Anterior cingulate cortex (tissue), 58 donors: Measurements from ENCODE around the gene PTPRN.
A peak's percentile ranks its signal among the peaks of the same experiment; 100 is the strongest.
"Not testable (repeated sequence)": the region's sequence is repeated elsewhere in the genome, so short reads cannot be mapped to it uniquely, and the experiment has no call there.

ENCODE experiments used
- DNase-seq, 58 donors: peaks; one replicate each; lab custom pipeline; 2025; lab: John Stamatoyannopoulos, UW

Gene PTPRN

GRCh38 chr2:219272356-219272755 lies 36.8 kb downstream of the PTPRN start:
- no peak for DNase-seq

GRCh38 chr2:219271021-219271420 lies 38.2 kb downstream of the PTPRN start:
- no peak for DNase-seq

GRCh38 chr2:219270055-219270372 lies 39.2 kb downstream of the PTPRN start:
- no peak for DNase-seq

GRCh38 chr2:219269362-219270054 lies 39.7 kb downstream of the PTPRN start:
- DNase-seq, result no peak

GRCh38 chr2:219268294-219268693 lies 40.9 kb downstream of the PTPRN start:
- DNase-seq, result no peak

DNA sequence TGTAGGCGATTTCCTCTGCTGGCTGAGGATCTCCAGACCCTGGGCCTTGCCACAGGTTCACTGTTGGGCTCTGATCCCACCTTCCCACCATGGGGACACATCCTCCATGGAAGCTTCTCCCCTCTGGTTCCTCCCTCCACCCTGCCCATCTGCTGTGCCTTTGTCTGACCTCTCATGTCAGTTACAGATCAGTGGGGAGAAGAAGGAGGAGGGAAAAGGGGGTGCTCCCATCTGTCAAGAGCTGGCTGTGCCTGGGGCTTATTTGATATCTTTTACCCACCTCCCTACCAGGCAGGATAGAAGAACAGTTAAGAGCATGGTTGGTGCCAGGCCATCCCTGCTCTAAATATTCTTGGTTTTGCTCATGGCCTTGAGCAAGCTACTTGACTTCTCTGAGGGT lies 42.3 kb downstream of the PTPRN start:
- no peak for DNase-seq

GRCh38 chr2:219266232-219266631 lies 43.0 kb downstream of the PTPRN start:
- no peak for DNase-seq

- peak in 7 of 58 donors; percentile 16 to 44 (median 29) for DNase-seq
These were observed 48.0 kb downstream of the PTPRN start for GRCh38 chr2:219261024-219261855.

DNA sequence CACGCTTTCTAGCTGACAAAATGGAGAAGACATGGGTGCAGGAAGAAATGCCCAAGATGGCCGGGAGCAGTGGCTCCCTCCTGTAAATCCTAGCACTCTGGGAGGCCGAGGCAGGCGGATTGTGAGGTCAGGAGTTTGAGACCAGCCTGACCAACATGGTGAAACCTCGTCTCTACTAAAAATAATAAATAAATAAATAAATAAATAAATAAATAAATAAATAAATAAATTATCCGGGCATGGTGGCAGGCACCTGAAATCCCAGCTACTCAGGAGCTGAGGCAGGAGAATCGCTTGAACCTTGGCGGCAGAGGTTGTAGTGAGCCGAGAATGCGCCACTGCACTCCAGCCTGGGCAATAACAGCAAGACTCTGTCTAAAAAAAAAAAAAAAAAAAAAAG lies 50.3 kb downstream of the PTPRN start:
- DNase-seq, result not testable (repeated sequence)

- peak in 1 of 58 donors; percentile 34 for DNase-seq
These were observed 54.5 kb downstream of the PTPRN start for GRCh38 chr2:219254590-219255201.

DNA sequence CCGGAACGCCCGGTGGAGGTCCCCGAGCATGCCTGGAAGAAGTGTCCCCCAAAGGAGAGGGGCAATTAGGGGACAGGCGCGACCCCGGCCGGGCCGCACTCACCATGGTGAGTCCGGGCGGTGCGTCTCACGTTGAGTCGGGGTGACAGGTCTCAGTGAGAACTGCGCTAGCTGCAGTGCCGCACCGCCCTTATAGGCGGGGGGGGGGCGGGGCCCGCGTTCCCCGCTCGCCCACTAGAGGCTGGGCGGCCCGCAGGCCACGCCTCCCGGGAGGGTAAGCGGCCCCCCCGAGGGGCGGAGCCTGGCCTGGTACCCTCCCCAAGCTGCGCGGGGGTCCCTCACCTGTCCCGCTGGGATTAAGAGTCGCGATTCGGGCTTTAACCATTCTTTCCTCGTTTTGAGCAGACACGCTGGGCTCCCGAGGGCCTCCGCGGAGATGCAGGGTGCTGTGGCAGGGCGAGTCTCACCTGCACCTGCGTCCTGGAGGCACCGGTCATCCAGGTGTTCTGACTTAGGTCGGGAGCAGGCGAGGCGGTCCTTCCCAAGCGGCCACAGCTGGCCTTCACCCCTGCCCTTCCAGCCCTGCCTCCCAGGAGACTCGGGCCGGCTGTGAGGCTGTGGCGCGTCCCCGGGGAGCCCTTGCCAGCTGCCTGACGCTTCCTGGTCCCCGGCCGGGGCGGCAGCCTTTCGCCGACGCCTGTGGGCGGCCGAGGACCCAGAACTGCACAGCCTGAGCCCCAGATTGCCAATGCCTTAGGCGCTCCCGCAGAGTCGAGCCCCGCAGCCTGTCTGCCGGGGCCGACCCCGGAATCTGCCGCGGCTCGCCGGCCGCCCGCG lies 55.2 kb downstream of the PTPRN start, which contains the start of gene TUBA4A:
Gene TUBA4A (minus strand): TSS at position 166 of the 837 bp plus-strand sequence. CDS start 60 bp downstream, at position 106.
- DNase-seq, result peak in 56 of 58 donors; percentile 26 to 93 (median 75)

- DNase-seq, result peak in 21 of 58 donors; percentile 9 to 67 (median 28)
These were observed 56.1 kb downstream of the PTPRN start, which contains the start of gene TUBA4B for GRCh38 chr2:219252900-219253752. Gene TUBA4B, plus strand, starts transcription at chr2:219253243. Its CDS starts 165 bp downstream, at chr2:219253408.

DNA sequence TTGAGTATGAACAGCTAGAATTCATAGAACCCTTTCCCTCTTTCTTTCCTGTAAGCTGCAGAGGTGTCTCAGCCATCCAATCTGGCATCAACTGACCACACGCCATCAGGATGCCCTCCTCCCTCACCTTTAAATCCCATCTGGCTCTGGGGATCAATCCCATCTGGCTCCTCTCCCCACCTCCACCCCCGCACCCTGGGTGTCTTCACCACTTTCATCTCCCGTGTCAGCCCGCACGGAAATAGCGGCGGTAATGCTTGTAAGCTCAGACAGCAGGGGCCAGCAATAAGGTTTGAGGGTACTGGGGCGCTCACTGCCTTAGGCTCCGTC lies 56.7 kb downstream of the PTPRN start:
- DNase-seq, result peak in 3 of 58 donors; percentile 8 to 39 (median 31)

- peak in 1 of 58 donors; percentile 23 for DNase-seq
These were observed 57.1 kb downstream of the PTPRN start for GRCh38 chr2:219252084-219252483.

- no peak for DNase-seq
These were observed 57.5 kb downstream of the PTPRN start for GRCh38 chr2:219251656-219252055.

- no peak for DNase-seq
These were observed 59.0 kb downstream of the PTPRN start for GRCh38 chr2:219250049-219250781.

GRCh38 chr2:219249203-219249980 lies 59.8 kb downstream of the PTPRN start:
- peak in 49 of 58 donors; percentile 9 to 81 (median 58) for DNase-seq

DNA sequence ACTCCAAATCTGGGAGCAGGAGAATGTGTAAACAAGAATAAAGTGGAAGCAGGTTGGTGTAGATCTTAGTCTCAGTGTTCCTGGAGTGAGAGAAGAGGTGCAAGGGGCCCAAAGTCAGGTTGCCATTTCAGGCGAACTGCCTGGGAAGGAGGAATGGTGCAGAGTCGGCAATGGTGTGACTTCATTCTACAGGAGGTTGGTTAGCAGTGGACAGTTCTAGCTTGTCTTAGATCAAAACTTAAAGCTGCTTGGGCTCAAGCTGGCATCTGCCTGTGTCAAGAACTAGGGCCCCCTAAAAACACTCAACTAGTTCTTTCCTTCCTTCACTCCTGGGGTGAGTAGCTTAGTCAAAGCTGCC lies 60.4 kb downstream of the PTPRN start:
- no peak for DNase-seq
